Stimulated activated naive CD8-positive, alpha-beta T cell treated with anti-CD3 and anti-CD28 coated beads, Interleukin-15, amount 100 ng/mL, for 72 hours (primary cell): ENCODE measurements around the gene PROM1.

ENCODE experiments used
- ATAC-seq: fragments of 150-1000 bp; cut with Tn5 transposase; 2 replicates; pipeline ENCODE4 v1.10.0; 2021; ENCODE audit warnings: mild to moderate bottlenecking, moderate library complexity
- DNase-seq, 2 donors: peaks; one replicate each; pipeline ENCODE4 v3.0.0; 2021 to 2022
- H3K27ac Mint-ChIP-seq, 2 donors: one replicate each; pipeline ENCODE4 v1.8.0; 2022; ENCODE audit warnings: mild to moderate bottlenecking in 2 of 2, mixed read lengths in 2 of 2, moderate library complexity in 2 of 2
- H3K27me3 Mint-ChIP-seq: one replicate; pipeline ENCODE4 v1.8.0; 2022; ENCODE audit warnings: mixed read lengths
- H3K4me1 Mint-ChIP-seq: one replicate; pipeline ENCODE4 v1.8.0; 2022; ENCODE audit warnings: mild to moderate bottlenecking, mixed read lengths
- H3K4me3 Mint-ChIP-seq, 2 donors: one replicate each; pipeline ENCODE4 v1.8.0; 2022; ENCODE audit warnings: mild to moderate bottlenecking in 2 of 2, mixed read lengths in 2 of 2, moderate library complexity in 1 of 2
- H3K9me3 Mint-ChIP-seq, 2 donors: one replicate each; pipeline ENCODE4 v1.8.0; 2022; ENCODE audit warnings: mixed read lengths in 2 of 2

The PROM1 gene

DNA sequence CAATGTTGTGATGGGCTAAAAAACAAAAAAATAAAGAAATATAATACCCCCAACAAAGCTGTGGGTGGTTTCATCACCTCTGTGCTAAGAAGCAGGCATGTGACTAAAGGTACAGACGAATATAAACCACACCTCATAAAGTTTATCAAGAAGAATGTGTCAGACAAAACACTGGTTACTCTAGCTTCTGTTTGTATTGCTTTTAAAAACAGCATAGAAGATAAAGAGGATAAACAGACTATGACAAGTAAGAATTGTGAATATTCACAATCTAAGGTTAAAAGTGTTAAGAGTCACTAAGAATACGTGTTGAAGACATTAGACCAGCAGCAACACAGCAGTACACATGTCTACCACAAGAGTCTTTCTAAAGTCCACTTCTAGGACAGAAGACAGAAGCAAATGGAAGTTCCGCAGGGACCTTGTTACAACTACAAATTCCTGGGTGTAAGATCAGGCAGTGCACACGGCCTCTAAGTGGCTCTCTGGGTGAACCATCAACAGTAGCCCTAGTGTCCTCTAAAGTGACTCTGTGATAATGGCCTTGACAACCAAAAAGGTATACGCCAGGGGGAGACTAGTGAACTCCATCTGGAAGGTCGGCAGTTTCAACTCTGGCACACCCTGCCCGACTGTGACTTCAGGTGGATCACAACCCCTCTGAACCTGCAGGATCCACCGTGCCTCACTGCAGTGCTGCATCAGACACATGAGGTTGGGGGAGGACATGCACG, 112.6 kb downstream of the PROM1 start:
- H3K4me1 Mint-ChIP-seq = no peaks in the 10 kb centered on the region
- no peak overlapping the region for H3K27ac Mint-ChIP-seq
- H3K9me3 Mint-ChIP-seq = peaks cover 5 to 8% of the 10 kb centered on the region in 2 donors
- no peak for ATAC-seq
- no peak for DNase-seq
- H3K4me3 Mint-ChIP-seq = no peak overlapping the region
- peaks cover 6% of the 10 kb centered on the region for H3K27me3 Mint-ChIP-seq

DNA sequence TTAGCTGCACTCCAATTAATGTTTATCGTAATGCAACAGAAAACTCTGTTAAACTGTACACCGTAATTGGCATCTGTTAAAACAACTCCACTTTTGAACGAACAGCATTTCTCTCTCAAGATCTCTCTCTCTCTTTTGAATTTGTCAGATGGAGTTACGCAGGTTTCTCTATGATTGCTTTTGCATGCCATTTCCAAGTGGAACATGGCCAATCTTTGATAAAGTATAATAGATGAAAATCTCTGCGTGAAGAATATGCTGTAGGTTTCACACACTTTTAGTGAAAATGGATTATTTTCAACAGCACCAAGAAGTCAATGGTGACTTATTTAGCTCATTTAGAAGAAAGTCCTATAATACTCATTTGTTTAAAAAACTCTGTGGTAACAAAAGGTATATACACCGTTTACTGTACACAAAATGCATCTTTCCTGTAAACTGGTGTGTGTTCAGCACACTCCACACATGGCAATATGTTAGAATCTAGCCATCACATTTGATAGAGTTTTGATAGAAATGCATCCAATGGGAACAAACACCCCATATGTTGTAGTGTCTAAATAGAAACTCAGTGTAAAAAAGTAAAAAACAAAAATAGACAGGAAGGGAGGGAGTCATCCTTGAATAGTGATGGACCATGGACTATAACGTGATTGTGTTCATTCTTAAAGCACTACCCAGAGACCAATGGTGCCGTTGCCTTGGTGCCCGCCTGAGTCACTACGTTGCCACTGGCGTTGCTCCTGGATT, 115.1 kb downstream of the PROM1 start:
- peaks cover 12% of the 10 kb centered on the region for H3K4me1 Mint-ChIP-seq
- H3K4me3 Mint-ChIP-seq = no peak overlapping the region
- no peak overlapping the region for H3K27ac Mint-ChIP-seq
- H3K27me3 Mint-ChIP-seq = peaks cover 8% of the 10 kb centered on the region
- H3K9me3 Mint-ChIP-seq = peaks cover 12 to 13% of the 10 kb centered on the region in 2 donors
- no peak for ATAC-seq
- DNase-seq = no peak

DNA sequence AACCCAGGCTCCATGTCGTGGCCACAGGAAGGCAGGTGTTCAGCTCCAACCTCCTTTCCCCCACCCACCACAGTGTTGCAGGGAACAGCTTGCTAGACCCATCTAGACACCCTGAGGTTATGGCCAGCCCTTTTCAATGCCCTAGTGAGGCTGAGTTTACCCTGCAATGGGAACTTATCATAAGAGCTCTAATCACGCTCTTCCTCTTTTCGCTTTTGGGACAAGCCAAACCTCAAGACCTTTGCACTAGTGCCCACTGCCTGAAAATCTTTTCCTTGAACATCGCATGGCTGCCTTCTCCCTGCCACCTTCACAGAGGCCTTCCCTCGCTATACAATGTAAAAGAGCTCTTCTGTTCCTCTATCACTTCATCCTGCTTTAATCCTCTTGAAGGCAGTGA, 118.5 kb downstream of the PROM1 start:
- no peak overlapping the region for H3K4me3 Mint-ChIP-seq
- H3K4me1 Mint-ChIP-seq = peaks cover 46% of the 10 kb centered on the region
- H3K27ac Mint-ChIP-seq = peak overlapping the region in 1 of 2 donors; percentile 94
- ATAC-seq (no peak), DNase-seq (no peak)
- H3K27me3 Mint-ChIP-seq = peaks cover 8% of the 10 kb centered on the region
- H3K9me3 Mint-ChIP-seq = peaks cover 12 to 13% of the 10 kb centered on the region in 2 donors

DNA sequence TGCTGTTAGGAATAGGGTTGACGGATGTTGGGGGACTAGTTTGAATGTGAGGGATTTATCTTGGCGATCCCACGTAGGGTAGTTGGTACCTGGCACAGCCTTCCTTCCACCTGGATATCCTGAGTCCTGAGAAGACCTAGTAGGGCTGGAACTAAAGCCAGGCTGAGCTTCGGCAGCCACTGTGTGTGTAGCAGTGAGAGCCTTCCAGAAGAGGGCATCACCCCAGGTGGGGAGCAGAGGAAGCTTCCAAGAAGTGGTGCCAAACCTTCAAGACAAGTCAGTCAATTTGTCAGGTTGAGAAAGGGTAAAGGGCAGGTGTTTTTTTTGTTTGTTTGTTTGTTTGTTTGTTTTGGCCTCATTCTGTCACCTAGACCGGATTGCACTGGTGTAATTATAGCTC, 119.7 kb downstream of the PROM1 start:
- DNase-seq (peak in 1 of 2 donors; percentile 22), ATAC-seq (no peak)
- peaks cover 49% of the 10 kb centered on the region for H3K4me1 Mint-ChIP-seq
- H3K4me3 Mint-ChIP-seq = peak overlapping the region in 1 of 2 donors; percentile 35
- H3K27ac Mint-ChIP-seq = peak overlapping the region; percentile 80 to 93
- peaks cover 12 to 13% of the 10 kb centered on the region in 2 donors for H3K9me3 Mint-ChIP-seq
- H3K27me3 Mint-ChIP-seq = peaks cover 8% of the 10 kb centered on the region

DNA sequence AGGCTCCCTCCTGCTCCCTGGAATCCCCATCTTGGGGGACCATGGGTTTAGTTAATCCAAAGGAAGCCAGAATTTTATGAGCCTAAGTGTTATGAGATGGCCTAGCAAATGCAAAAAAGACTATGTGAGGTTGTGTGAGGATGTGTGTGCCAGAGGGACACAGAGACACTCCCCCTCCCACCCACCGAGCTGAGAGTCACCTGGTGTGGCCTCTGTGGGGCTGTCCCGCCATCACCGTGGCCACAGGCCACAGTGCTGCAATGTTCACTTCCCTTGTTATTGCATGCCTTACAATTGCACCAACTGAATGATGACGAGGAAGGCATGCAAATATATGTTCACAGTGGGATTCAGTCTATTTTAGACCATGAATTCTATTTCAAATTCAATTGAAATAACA, 120.2 kb downstream of the PROM1 start:
- Mint-ChIP-seq H3K27ac (peak overlapping the region; percentile 93 to 95), H3K4me3 (peak overlapping the region; percentile 84 to 93), H3K9me3 (peaks cover 12 to 13% of the 10 kb centered on the region in 2 donors), H3K27me3 (peaks cover 8% of the 10 kb centered on the region), H3K4me1 (peaks cover 55% of the 10 kb centered on the region)
- ATAC-seq (peak; percentile 97), DNase-seq (peak; percentile 81 to 91)

DNA sequence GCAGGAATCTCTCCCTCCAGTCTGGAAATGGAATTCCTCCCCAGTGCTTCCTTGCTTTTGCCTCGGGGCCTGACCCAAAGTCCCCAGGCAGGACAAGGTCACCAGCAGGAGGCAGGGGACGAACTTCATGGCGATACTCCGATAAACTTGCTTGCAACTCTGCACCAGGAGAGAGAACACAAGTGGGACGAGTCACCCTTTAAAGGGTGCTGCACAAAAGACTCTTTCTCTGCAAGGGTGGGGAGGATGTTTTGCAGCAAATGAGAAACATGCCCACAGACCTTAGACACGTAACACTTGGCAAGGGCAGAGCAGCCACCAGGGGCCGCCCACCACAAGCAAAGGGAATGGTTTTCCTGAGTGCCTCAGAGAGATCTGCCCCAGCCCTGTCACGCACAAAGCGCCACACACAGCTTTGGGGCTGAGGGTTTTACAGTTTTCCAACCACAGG, 120.8 kb downstream of the PROM1 start, which contains the start of gene FGFBP2:
Gene FGFBP2 (minus strand): TSS at position 175 of the 451 bp plus-strand sequence. CDS start 46 bp downstream, at position 129.
- Mint-ChIP-seq H3K9me3 (peaks cover 12 to 13% of the 10 kb centered on the region in 2 donors), H3K27me3 (peaks cover 8% of the 10 kb centered on the region), H3K4me3 (peak within 1 kb of the TSS; percentile 84 to 93), H3K27ac (peak within 1 kb of the TSS; percentile 93 to 95), H3K4me1 (peaks cover 59% of the 10 kb centered on the region)
- ATAC-seq (peak; percentile 88), DNase-seq (peak; percentile 81 to 88)

DNA sequence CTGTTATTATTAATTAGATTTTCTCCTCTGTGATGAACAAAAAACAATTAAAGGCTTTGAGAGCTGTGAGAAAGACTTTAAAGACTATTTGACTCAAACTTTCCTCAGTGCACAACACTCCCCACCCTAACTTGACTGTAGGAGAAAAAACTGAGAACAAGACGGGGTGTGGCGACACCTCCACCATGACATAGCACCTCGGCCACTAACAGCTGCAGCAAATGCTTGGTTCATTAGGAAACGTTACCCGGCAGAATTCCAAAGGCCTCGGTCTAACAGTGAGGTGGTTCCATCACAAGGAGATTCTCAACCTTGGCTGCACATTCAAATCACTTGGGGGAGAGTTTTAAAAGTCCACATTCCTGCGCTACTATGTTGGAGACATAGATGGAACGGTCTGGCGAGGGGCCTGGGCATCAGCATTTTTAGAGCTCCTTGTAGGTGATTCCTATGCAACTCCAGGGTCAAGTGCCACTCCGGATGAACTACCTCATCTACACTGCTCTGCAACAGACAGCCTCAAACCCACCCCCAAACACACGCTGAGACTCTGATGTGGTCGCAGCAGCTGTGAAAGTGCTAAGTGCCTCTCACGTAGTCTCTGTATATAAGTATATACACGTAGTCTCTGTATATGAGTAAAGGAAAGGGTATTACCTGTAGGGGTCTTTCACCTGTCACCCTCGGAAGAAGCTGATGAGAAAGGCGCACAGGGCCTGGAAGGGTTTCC, 121.9 kb downstream of the PROM1 start:
- peak overlapping the region; percentile 84 to 93 for H3K4me3 Mint-ChIP-seq
- peak; percentile 32 to 47 for DNase-seq
- H3K9me3 Mint-ChIP-seq = peaks cover 11 to 13% of the 10 kb centered on the region in 2 donors
- peak; percentile 12 for ATAC-seq
- peaks cover 8% of the 10 kb centered on the region for H3K27me3 Mint-ChIP-seq
- peak overlapping the region; percentile 21 to 95 for H3K27ac Mint-ChIP-seq
- H3K4me1 Mint-ChIP-seq = peaks cover 59% of the 10 kb centered on the region

DNA sequence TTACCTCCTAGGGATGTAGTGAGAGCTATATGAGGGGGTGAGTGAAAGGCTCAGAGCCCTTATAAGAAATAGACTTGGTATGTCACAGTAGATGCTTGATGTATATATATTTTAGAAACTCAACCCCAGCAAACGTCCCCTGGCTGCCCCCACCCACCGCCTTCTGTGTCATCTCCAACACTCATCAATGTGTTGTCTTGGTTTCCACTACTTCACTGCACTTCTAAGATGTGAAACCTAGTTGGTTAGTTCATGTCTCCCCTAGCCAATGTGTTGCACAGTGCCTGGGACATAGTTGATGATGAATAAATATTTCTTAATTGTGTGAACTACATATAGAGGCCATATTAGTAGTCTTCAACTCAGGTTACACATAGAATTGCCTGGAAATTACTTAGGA, 125.3 kb downstream of the PROM1 start:
- ATAC-seq = peak; percentile 19
- H3K9me3 Mint-ChIP-seq = peaks cover 0 to 5% of the 10 kb centered on the region in 2 donors
- DNase-seq = peak in 1 of 2 donors; percentile 18
- H3K4me3 Mint-ChIP-seq = no peak overlapping the region
- no peak overlapping the region for H3K27ac Mint-ChIP-seq
- no peaks in the 10 kb centered on the region for H3K27me3 Mint-ChIP-seq
- H3K4me1 Mint-ChIP-seq = peaks cover 54% of the 10 kb centered on the region

DNA sequence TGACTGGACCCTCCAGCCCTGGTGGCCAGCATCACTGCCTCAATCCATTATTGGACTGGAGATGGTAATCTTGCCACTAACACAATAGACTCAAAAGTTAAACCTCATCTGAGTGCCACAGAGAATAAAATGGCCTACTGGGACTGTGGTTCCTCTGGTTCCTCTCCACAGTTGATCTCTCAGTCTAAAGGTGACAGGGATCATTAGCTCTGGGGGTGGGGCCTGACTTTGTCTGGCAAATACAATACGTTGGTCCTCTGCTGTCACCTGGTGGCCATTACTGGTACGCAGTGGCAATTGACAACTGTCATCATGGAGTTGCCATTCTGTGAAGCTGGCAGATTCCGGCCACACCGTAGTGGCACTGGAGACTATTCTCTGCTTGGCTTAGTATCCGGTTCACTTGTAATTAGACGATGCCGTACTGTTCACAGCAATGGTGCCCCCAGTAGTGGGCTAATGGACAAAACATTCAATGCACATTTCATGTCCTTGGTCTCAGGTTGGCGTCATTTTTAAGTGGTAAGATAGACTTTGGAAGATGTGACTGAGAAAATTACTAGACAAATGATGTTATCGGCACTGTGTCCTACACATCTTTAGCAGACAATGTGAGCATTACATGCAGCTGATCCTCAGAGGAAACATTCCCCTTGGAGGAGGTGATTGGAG, 127.5 kb downstream of the PROM1 start:
- DNase-seq (peak; percentile 77 to 84), ATAC-seq (peak; percentile 87)
- Mint-ChIP-seq H3K4me1 (peaks cover 38% of the 10 kb centered on the region), H3K27me3 (no peaks in the 10 kb centered on the region), H3K4me3 (no peak overlapping the region), H3K27ac (no peak overlapping the region), H3K9me3 (peaks cover 0 to 5% of the 10 kb centered on the region in 2 donors)

DNA sequence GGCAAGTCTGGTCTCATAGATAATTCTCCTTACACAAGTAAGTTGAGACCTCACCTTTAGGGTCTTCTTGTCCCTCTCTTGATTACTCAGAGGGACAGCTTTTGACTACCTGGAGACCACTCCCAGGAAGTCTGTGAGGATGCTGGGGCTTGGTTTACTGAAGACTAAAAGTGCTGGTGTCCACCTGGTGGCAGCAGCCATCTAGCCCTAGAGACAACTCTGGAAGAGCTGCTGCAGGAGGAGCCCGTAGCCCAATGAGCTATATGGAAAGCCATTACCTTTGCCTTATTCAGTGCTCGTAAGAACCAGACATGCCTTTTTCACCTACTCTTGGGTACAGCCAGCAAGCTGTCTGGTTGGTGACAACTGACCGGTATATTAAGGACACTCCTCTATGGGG, 128.2 kb downstream of the PROM1 start:
- Mint-ChIP-seq H3K9me3 (peaks cover 0 to 5% of the 10 kb centered on the region in 2 donors), H3K27me3 (no peaks in the 10 kb centered on the region), H3K27ac (no peak overlapping the region), H3K4me3 (no peak overlapping the region), H3K4me1 (peaks cover 32% of the 10 kb centered on the region)
- DNase-seq (no peak), ATAC-seq (no peak)

DNA sequence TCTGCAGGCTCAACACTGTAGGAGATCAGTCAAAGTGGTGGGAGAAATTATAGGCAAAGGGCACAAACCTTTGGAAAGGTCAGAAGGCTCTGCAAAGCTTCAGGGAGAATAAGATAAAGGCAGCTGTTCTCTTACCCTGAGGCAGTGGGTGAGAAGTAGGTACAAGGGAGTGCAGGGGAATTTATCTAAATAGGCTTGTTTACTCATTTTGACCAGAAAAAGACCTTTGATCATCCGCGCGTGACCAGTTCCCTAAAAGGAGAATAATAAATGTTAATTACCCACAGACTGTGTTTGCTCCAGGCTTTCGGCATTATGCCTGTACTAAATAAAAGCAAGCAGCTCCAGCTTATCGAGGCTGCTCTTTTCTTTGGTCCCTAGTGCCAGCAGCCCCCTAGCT, 130.2 kb downstream of the PROM1 start:
- ATAC-seq = no peak
- no peak for DNase-seq
- peaks cover 20% of the 10 kb centered on the region for H3K4me1 Mint-ChIP-seq
- H3K27ac Mint-ChIP-seq = no peak overlapping the region
- H3K4me3 Mint-ChIP-seq = no peak overlapping the region
- peaks cover 0 to 5% of the 10 kb centered on the region in 2 donors for H3K9me3 Mint-ChIP-seq
- no peaks in the 10 kb centered on the region for H3K27me3 Mint-ChIP-seq

DNA sequence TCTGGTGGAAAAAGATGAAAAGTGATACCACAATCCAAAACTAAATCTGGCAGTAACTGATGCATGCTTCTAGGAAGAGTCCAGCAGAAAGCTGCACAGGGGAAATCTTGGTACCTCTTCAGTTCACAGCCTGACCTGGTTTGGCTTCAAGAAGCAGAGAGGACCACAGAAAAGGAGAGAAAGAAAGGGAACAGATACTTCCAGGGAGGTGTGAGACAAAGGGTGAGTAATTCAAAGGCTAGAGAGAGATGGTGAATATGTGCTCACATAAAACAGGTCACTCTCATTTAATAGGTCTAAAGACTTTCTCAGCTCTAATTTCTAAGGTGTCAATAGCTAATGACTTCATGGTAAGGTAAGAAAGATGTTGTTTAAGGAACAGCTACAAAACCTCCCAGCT, 132.0 kb downstream of the PROM1 start:
- no peak for ATAC-seq
- H3K27ac Mint-ChIP-seq = no peak overlapping the region
- no peaks in the 10 kb centered on the region for H3K27me3 Mint-ChIP-seq
- H3K9me3 Mint-ChIP-seq = peaks cover 0 to 5% of the 10 kb centered on the region in 2 donors
- DNase-seq = no peak
- peaks cover 15% of the 10 kb centered on the region for H3K4me1 Mint-ChIP-seq
- no peak overlapping the region for H3K4me3 Mint-ChIP-seq

DNA sequence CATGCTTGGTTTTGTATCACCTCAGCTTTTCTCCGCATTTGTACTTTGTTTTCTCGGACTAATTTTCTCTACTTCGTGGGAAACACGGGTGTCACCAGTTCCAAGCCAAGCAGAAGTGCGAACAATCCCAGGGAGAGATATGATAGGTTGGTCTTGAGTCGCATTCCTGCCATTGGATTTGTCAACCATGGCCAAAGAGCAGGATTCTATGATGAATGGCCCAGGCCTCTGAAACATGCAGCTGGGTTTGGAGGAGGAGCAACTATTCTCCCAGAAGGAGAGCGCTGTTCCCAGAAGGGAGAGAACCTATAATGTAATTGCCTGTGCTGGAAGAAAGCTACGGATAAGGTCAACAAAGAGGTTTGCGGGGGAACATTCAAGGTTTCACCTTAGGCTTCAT, 135.0 kb downstream of the PROM1 start:
- no peak overlapping the region for H3K27ac Mint-ChIP-seq
- no peak overlapping the region for H3K4me3 Mint-ChIP-seq
- no peaks in the 10 kb centered on the region for H3K9me3 Mint-ChIP-seq
- ATAC-seq (no peak), DNase-seq (no peak)
- peaks cover 8% of the 10 kb centered on the region for H3K27me3 Mint-ChIP-seq
- peaks cover 6% of the 10 kb centered on the region for H3K4me1 Mint-ChIP-seq

DNA sequence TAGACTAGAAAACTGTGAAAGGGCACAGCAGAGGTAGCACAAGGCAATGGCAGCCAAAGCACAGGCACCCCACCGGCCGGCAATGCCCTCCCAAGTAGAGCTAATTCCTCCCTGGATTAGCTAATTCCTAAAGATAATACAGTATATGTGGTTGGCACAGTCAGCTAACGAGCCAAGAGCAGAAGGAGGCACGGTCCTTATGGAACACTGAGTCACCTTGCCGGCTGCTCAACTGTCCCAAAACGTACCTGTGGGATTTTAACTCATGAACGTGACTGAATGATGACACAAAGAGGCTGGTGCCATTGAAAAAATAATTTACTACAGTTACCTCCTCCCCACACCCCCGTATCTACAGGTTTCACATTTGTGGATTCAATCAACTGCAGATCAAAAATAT, 136.1 kb downstream of the PROM1 start:
- peaks cover 8% of the 10 kb centered on the region for H3K27me3 Mint-ChIP-seq
- no peaks in the 10 kb centered on the region for H3K9me3 Mint-ChIP-seq
- peaks cover 6% of the 10 kb centered on the region for H3K4me1 Mint-ChIP-seq
- no peak overlapping the region for H3K4me3 Mint-ChIP-seq
- H3K27ac Mint-ChIP-seq = no peak overlapping the region
- DNase-seq (no peak), ATAC-seq (no peak)

DNA sequence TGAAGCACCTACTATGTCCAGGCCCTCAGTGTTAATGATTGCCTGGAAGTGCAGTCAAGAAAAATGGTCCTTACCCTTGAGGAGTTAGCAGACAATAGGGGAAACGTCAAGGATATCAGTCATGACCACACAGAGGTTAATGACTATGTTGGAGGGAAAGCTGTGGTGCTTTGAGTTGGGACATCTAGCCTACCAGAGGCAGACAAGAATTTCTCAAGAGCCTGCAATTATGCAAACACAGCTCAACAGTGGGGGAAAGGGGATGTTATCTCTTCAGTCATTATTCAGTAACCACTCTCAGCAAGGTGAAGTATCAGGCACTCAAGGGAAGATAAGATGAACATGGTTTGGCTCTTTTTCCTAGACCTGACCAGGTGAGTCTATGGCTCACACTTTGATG, 138.3 kb downstream of the PROM1 start:
- DNase-seq = no peak
- Mint-ChIP-seq H3K9me3 (no peaks in the 10 kb centered on the region), H3K27ac (no peak overlapping the region), H3K4me1 (no peaks in the 10 kb centered on the region), H3K4me3 (no peak overlapping the region), H3K27me3 (peaks cover 13% of the 10 kb centered on the region)
- ATAC-seq = no peak
